GM23248 (cell line): ENCODE results near the gene HEMK1.

Experiments
- EZH2 ChIP-seq: fragments of 200-600 bp; sonication (generic); IDR thresholded peaks from 2 replicates; pipeline ENCODE4 v1.6.1; 2018; ENCODE audit warnings: antibody characterized with exemption, mild to moderate bottlenecking; ENCODE audit not compliant: insufficient read depth, poor library complexity, severe bottlenecking
- EZH2phosphoT487 ChIP-seq: fragments of 200-600 bp; sonication (generic); IDR thresholded peaks from 2 replicates; pipeline ENCODE4 v1.6.1; 2018; ENCODE audit warnings: antibody characterized with exemption, moderate library complexity, mild to moderate bottlenecking, low read depth; ENCODE audit not compliant: insufficient read depth

DNA sequence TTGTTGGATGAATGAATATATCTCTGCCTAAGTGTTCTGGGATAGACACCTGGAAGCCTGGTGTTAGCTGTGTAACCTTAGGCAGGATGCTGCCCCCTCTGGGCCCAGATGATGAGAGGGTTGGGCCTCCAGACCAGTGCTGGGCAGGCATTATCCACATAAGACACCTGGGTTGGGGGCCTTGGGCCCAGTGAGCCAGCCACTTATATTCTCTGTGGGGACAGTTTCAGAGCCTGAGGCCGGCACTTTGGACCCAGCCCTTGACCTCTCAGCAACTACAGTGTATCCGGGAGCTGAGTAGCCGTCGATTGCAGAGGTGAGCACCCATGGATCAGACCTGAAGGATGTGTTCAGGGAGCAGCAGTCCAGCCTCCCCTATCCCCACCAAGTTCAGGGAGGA lies 2.2 kb downstream of the HEMK1 start:
- TF ChIP-seq EZH2 (no peak), EZH2phosphoT487 (no peak)
